NCI-H2227 treated with DMSO at 0.1 percent for 48 hours (cell line): ENCODE measurements around the gene WBP1L.

Experiments
- DNase-seq: peaks from one replicate; lab custom pipeline; 2025; lab: John Stamatoyannopoulos, UW

Gene WBP1L

DNA sequence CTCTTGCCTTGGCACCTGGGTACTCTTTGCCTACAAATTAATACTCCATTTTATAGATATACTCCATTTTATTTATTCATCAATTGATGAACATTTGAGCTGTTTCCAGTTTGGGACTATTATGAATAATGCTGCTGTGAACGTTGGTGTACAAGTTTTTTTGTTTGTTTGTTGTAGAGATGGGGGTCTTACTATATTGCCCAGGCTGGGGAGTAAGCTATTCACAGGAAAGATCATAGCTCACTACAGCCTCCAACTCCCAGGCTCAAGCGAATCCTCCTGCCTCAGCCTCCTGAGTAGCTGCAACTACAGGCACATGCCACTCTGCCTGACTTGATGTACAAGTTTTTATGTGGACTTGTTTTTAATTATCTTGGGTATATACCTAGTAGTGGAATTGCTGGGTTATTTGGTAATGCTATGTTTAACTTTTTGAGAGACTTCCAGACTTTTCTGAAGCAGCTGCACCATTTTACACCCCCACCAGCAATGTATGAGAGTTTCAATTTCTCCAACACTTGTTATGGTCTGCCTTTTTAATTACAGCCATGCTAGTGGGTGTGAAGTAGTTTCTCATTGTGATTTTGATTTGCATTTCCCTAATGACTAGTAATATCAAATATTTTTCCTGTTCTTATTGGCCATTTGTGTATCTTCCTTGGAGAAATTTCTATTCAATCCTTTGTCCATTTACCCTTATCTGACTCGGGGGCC lies 15.9 kb downstream of the WBP1L start:
- no peak for DNase-seq

DNA sequence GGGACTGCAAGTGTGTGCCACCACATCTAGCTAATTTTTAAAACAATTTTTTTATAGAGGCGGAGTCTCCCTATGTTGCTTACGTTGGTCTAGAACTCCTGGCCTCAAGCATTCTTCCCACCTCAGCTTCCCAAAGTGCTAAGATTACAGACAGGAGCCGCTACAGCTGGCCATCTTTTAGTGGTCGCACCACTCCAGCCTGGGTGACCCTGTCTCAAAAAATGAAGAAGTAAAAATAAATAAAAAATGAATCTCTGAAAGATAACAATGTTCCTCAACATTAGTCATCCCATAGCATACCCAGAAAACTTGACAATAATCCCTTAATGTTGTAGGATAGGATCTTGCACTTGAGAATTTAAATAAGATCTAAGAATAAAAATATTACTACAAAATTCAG lies 18.2 kb downstream of the WBP1L start:
- no peak for DNase-seq

DNA sequence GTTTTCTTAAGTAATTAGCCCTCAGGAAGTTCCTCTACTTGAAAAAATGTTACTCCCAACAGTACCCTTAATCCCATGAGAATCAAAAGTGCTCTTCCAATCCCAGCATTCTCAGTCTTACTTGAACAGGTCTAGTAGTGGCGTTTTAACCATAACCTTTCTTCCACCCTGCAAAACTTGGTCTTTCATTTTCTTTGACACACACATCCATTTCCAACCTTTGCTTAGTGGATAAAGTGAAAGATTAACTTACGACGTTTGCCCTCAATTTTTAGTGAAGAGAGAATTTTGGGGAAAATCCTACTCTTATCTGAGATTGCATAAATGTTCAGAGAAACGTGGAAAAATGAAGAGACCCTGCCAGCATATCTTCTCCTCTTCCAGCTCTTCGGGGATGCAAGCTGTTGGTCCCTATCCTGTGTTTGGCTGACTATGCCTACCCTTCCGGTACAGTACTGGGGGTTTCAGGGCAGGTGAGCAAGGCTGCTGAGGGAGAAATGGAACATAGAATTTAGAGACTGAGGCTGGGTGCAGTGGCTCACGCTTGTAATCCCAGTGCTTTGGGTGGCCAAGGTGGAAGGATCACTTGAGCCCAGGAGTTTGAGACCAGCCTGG lies 18.8 kb downstream of the WBP1L start:
- no peak for DNase-seq

DNA sequence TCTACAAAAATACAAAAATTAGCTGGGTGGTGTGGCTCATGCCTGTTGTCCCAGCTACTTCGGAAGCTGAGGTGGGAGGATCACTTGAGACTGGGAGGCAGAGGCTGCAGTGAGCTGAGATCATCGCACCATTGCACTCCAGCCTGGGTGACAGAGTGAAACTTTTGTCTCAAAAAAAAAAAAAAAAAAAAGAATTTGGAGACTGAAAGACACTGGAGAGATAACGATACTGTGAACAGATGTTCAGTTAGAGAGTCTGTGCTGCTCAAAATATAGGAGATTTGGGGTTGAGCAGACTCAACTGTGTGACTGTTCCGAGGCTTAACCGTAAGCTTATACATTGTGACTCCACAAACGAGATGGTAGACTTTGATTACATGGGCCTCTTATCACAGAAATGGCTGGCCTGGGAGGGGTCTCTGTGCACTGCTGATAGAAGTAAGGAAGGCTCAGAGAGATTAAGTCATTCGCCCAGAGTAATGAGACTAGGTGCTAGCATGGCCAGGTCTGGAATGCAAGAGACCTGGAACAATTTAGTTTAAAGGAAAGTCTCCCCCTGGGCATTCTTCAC lies 19.4 kb downstream of the WBP1L start:
- no peak for DNase-seq

DNA sequence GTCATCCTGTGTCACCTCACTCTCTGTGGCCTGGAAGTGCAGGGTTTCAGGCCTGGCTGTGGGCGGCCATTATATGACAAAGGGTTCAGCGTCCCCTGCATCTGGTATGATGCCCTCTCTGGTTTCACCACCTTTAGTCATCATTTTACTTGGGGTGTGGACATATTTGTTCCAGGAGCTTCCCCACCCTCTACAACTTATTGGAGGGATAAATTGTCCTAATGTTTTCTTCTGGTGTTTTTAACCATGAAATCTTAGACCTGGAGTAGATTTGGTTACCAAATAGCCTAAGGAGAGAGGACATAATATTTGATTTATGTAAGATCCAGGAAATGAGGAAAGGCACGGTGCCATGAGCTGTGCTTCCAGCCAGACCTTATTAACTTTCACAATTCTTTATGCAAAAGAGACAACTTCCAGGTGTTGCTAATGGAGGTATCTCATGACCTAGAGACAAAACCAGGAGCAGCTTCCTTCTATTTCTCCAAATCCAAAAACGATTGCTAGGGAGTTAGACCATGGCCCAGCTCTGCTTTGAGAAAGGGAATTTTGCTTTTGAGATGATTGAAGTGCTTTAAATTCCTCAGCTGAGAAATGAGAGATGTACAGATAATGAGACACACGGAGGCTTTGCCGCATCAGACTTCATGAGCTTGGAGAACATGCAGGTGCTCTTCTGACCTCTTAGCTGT lies 20.9 kb downstream of the WBP1L start:
- DNase-seq: no peak

DNA sequence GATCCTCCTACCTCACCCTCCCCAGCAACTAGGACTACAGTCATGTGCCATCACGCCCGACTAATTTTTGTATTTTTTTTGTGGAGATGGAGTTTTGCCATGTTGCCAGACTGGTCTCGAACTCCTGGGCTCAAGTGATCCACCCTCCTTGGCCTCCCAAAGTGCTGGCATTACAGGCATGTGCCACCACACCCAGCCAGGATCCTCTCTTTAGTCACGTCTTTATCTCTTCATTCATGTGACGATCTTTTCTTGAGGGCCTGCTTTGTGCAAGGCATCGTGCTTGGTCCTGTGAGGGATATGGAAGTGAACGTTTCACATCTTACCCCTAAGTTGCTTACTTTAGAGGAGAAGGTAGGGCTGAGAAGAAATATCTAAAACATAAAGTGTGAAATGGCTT lies 21.6 kb downstream of the WBP1L start:
- DNase-seq: no peak

DNA sequence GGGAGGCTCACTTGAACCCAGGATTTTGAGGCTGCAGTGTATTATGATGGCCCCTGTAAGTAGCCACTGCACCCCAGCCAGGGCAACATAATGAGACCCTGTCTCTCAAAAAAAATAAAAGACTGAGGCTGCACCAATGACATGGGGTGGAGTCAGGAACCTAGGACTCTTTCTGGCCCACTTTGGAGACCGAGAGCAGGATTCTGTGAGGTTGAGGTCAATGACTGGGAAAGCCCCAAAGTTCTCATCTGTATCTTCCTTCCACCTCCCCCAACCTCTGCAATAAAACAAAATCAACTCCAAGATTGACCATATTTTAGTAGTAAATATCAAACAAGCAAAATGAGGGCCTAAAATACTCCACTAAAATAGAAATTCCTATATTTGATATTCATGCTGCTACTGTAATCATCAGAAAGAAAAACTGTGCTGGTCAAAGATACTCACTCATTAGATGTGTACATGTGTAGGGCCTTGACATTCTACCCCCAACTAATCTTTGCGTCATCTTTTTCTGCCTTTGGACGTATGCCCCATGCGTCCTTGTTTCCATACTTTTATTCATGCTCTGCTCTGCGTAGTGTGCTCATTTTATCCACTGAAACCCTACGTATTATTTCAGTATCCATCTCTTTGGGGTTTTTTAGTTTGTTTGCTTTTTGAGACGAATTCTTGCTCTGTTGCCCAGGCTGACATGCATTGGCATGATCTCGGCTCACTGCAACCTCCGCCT lies 23.8 kb downstream of the WBP1L start:
- DNase-seq: no peak

DNA sequence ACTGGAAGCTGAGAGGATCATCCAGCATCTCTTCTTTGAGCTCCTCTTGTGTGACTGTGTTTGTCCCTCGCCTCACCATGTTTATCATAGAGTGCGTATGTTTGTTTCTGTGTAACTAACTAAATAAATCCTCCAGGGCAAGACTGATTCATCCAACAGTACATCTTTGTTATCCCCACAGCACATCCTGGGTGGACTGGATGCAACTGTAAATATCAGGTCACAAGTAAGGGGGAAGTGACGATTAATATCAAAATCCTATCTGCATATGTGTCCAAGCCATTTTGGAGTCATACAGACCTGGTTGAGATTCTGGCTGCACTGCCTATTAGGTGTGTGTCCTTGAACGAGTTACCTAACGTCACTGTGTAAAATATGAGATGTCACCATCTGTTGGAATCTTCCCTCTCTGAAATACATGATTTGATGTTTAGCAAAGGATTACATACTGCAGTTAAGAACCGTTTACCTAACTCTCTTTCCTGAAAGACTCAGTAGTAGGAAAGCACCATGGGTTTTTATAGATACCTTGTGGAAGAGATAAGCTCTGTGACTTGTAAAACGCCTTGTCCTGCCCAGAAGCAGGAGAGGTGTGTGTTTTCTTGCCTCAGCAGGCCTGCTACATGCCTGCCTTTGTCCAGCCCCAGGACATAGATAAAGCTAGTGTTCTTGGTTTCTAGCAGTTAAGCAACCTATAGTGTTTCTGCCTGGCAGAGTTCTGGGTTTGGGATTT lies 25.8 kb downstream of the WBP1L start:
- no peak for DNase-seq

DNA sequence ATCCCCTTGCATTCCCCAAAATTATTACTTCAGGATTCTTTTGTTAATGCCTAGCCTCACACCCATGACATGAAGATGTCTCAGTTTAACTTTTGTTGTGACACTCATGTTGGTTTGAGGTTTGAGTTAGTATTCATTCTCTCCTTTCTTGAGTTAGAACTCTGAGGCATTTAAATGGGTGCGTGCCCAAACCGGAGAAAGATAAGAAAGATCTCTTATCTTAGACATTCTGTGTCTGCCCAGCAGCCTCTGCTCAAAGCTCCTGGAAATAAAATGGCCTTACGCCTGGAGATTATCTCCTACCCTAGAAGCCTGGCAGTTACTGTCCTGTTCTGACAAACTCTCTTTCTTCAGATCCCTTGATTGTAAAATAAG lies 26.3 kb downstream of the WBP1L start:
- DNase-seq: no peak

DNA sequence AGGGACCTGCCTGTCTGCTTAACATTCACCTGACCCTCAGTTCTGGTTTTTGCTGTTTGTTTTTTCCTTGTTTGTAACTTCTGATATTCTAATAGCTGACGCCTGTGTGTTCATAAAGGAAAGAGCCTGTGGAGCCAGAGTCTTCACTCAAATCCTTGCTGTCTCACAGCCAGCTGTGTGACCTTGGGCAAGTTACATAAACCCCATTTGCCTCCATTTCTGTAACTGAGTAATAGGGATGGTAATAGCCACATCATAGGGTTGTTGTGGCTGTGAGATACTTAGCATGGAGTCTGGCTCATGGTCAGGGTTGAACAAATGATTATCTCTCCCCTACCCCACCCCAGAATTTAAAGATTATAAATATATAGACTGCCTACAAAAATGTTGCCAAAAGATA lies 27.0 kb downstream of the WBP1L start:
- DNase-seq: no peak

DNA sequence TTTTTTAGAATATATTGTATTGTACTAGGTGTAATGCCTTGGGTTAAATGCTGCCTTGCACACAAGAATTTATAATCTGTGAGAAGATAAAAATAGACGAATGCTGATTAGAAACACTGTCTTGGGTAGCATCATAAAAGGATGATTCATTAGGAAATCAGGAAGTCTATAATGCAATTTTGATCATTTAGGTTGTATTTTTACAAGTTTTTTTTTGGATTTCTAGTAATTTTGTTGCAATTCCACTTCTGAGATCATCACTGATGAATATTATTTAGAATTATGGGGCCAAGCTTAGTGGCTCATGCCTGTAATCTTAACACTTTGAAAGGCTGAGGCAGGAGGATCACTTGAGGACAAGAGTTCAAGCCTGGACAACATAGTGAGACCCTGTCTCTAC lies 29.6 kb downstream of the WBP1L start:
- DNase-seq: no peak

DNA sequence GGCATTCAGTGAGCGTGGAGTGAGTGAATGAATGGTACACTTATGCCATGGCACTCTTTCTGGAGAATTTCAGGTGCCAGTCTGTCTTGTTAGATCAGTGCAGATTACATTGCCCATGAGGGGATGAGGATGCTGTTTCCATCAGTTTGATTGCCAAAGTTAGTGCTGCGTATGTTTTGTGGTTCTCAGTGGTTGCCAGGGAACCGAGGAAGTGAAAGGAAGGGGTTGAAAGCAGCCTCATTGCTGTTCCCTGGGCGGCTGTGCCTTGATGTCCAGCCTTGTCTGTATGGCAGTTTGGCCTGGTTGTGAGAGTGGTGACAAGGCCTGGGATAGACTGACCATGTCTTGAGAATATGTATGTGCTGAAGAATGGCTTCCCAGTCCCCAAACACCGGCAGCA lies 30.2 kb downstream of the WBP1L start:
- no peak for DNase-seq

DNA sequence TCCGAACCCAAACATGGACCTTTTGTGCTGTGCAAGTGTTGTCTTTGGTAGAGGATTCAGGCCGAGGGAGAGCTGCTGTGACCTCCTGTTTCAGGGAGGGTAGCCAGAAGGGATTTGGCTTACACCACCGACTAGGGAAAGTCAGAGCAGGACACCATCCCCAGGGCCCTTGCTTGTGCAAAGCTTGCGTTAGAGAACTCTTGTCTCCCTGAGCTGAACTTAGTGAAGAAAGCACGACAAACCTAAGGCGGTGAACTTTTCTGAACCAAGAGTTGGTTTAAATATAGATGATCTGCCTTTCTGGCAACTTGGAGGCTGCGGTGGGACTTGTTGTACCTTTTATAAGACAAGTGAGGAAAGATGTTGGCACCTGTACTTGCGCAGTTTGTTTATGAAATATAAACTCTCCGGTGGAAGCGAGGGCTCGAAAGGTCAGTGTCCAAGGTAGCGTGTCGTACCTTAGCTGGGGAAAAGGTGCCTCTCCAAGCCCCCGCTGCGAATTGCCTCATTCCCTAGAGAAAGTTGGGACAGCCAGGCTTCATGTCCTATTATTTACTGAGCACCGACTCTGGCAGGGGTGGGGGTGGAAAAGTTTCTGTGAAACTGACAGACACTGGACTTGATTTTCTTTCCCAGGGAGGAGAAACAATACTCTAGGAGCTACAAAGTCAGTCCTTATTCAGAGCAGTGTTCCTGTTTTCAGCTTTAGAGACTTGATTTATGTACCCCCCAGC lies 31.6 kb downstream of the WBP1L start:
- DNase-seq: no peak

DNA sequence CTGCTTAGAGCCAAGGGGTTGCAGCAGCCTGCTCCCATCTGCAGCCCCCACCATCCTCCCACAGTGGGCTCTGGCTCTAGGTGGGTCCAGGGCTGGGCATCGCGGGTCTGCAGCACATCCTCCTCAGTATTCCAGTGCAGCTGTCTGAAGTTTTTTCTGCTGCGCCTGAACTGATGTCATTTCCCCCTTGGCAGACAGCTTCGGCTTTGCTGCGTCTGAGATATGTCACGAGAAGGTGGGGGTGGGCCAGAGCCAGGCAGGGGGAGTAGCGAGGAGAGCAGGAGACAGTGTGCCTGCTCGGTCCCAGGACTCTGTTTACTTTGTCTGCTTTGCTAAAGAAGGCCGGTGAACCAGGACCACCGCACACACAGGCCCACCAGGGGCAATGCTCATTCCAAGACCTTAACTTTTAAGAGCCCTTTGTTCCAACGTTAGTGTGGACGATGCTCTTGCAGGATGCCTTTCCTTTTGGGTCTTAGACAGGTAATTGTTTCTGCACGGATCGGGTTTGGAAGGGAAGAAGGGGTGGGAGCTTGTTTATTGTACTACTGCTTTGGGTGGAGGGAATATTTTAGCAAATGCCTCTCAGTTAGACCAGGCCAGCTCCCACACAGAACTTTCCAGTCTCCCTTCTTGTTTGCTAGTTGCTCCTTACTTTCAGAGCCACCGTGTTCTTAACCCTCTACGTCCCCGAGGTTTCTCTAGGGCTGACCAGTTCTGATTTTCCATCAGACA lies 32.4 kb downstream of the WBP1L start:
- DNase-seq: no peak

DNA sequence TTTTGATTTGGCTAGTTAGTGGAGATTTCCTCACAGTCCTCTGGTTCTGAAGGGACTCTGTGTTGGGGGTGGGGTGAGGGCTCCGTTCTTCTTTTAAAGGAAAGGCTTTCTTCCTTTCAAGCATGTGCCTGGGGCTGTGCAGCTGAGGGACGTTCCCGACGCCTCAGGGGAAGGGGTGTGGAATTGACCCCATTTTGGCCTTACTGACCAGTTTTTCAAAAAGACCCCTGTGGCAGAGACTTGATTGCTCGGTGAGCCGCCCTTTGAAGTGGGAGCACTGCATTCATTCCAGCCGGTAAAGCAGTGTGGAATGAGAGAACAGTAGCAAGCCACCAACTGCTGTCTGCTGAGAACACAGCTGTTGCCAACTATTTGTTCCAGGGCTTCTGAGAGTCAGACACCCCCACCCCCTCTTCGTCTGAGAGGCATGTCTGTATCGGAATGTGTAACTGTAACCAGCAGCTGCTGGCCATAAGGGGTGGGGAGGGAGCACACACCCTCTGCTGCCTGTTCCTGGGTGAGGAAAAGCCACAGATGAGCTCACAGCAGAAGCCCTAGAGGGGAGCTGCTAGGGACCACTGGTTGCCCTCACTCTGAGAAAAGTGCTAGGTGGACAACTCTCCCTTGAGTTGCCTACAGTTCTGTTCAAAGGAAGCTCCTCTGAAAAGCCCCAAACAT lies 33.2 kb downstream of the WBP1L start:
- no peak for DNase-seq

DNA sequence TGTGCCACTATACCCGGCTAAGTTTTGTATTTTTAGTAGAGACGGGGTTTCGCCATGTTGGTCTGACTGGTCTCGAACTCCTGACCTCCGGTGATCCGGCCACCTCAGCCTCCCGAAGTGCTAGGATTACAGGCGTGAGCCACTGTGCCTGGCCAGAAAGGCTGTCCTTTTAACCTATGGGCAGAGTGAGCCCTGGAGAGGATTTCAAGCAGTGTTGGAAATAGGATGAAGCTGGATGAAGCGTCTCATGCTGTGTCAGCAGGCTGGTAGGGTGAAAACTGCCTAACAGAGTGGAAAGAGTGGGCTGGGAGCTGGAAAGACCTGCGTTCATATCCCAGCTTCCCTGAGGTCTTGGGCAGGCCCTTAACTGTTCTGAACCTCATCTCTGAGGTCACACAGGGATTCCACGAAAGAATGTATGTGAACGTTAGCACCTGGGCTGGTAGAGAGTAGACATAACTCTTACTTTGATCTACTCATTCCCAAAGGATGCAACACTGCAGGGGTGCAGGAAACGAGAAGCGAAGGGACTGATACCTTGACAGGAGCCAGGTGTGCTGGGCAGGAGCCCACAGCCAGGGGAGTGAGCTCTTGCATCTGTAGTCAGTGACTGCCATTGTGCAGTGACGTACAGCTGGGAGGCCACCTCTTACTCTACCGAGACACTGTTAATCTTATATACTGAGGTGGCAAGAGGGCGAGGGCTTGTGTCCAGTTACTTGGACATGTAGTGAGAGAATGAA lies 34.1 kb downstream of the WBP1L start:
- no peak for DNase-seq

DNA sequence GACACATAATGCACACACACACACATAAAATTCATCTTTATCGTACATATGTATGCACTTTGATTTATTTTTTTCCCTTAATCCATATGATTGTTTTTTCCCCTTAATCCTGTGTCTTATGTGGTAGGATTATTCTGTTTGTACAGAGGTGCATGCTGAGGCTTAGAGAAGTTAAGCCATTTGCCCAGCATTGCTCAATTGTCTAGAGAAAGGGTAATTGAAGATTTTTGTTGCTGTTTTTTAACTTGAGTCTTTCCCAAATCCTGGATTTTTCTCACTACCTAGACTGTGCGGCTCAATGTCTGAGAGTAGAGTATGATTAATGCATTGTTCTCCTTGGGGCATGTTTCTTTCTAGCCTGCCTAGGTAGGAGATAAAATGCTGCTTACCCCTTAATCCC lies 35.0 kb downstream of the WBP1L start:
- DNase-seq: no peak

DNA sequence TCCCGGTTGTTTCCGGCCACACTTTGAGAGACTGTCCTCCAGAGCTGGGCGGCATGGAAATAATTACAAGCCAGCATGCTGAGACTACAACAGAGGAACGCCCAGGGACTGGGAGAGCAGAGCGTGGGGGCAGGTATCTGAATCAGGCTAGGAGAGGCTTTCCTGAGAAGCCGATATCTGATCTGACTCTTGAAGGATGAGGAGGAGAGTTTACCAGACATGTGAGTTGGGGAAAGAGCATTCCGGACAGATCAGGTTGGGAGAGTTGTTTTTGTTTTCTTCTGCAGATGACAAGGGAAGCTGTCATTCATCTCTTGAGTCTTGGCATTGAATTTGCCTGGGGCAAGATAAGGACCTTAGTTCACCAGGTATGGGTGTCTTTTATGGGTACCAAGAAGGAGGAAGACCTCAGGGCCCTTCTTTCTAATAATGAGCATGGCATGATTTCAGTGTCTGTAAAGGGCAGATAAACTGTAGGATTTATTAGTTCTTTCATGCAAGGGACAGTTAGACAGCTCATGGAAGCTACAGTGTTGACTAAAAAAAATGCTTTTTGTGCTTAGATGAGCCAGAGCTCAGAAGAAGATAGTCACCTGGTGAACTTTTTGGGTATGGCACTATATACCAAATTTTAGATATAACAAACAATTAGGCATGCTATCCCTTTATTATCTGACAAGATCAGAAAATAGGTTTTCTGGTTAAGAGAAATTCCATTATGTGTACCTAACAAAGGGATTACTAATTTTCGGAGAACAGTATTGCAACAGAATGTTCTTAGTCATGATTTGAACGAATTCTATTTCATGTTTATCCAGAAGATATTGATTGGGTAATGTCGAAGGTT lies 36.2 kb downstream of the WBP1L start:
- peak; percentile 4 for DNase-seq
